Natural killer cell treated with Interleukin-12 subunit alpha and Interleukin-12 subunit beta and Interleukin-15 and Interleukin-18, amount 100 ng/mL, for 72 hours (primary cell): Measurements from ENCODE around the gene FAM76A. TPM values are rescaled to one million over a fixed set of nuclear protein-coding genes. Genes with fewer than 3 reads are reported as not detected.
A peak's percentile ranks its signal among the peaks of the same experiment; 100 is the strongest.

Experiments used
- ATAC-seq, 2 donors: fragments of 150-1000 bp; cut with Tn5 transposase in 1 of 2; sonication (Bioruptor Pico), chemical (Tn5 transposase) in 1 of 2; 2 replicates each; pipeline ENCODE4 v1.10.0; 2021
- DNase-seq: peaks from one replicate; pipeline ENCODE4 v3.0.0; 2022; ENCODE audit warnings: low spot score
- H3K27ac Mint-ChIP-seq, 2 donors: 1 replicate in 1 of 2; 2 replicates in 1 of 2; pipeline ENCODE4 v1.8.0; 2022; ENCODE audit warnings: mixed read lengths in 2 of 2, mild to moderate bottlenecking in 1 of 2, moderate library complexity in 1 of 2
- H3K27me3 Mint-ChIP-seq, 2 donors: 1 replicate in 1 of 2; 2 replicates in 1 of 2; pipeline ENCODE4 v1.8.0; 2022; ENCODE audit warnings: mixed read lengths in 2 of 2
- H3K36me3 Mint-ChIP-seq: one replicate; pipeline ENCODE4 v1.8.0; 2022; ENCODE audit warnings: mixed read lengths
- H3K4me1 Mint-ChIP-seq, 2 donors: 1 replicate in 1 of 2; 2 replicates in 1 of 2; pipeline ENCODE4 v1.8.0; 2022; ENCODE audit warnings: low read depth in 2 of 2, mixed read lengths in 2 of 2, mild to moderate bottlenecking in 1 of 2
- H3K4me3 Mint-ChIP-seq: one replicate; pipeline ENCODE4 v1.8.0; 2022; ENCODE audit warnings: mixed read lengths
- H3K9me3 Mint-ChIP-seq: 2 replicates; pipeline ENCODE4 v1.8.0; 2022; ENCODE audit warnings: mixed read lengths
- total RNA-seq, 2 donors: library from RNA; stranded (reverse); gene quantifications; one replicate each; pipeline ENCODE4 v1.2.3, GENCODE V29; 2022

FAM76A gene
- total RNA-seq, 2 donors from 2014 or later = 9.4 to 11.4 TPM

DNA sequence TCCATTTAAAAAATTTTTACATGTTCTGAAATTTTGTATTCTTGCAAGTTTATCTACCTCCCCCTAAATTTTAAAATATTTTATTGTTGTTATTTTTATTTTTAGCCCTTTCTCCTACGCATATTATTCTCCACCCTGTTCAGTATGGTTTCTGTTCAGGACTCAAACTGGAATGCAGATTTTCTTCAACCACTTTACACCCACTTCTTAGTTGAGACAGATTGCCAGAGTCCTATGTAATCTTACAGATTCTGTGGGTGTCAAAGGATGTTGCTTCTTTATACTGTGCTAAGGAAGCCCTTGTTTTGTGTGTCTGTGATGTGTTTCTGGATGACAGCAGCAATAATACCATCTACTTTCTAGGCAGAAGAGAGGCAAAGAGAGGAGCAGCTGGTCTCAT, 84.1 kb downstream of the FAM76A start:
- peaks cover 3 to 8% of the 10 kb centered on the region in 2 donors for H3K4me1 Mint-ChIP-seq
- no peak overlapping the region for H3K4me3 Mint-ChIP-seq
- DNase-seq (no peak), ATAC-seq (no peak)
- H3K9me3 Mint-ChIP-seq = no peaks in the 10 kb centered on the region
- H3K27ac Mint-ChIP-seq = no peak overlapping the region
- no peaks in the 10 kb centered on the region for H3K27me3 Mint-ChIP-seq
- H3K36me3 Mint-ChIP-seq = peaks cover 10% of the 10 kb centered on the region

GRCh38 chr1:27811741-27812500, 86.2 kb downstream of the FAM76A start:
- H3K27me3 Mint-ChIP-seq = no peaks in the 10 kb centered on the region
- peak overlapping the region in 1 of 2 donors; percentile 2 for H3K27ac Mint-ChIP-seq
- no peaks in the 10 kb centered on the region for H3K9me3 Mint-ChIP-seq
- H3K36me3 Mint-ChIP-seq = peaks cover 5% of the 10 kb centered on the region
- DNase-seq = no peak
- peak in 1 of 2 donors; percentile 43 for ATAC-seq
- no peak overlapping the region for H3K4me3 Mint-ChIP-seq
- H3K4me1 Mint-ChIP-seq = peaks cover 2 to 6% of the 10 kb centered on the region in 2 donors

Other genes starting within 250 kb of the FAM76A start
- 100 to 1,000 TPM in 1 of 2 donors, 10 to 100 TPM in 1; 97.7 to 110 TPM for gene WASF2, start 235.8 kb upstream of the FAM76A start, total RNA-seq
- 10 to 100 TPM; 38.8 to 42.9 TPM for gene AHDC1, start 121.8 kb upstream of the FAM76A start, total RNA-seq
- gene FGR, start 90.8 kb upstream of the FAM76A start, total RNA-seq = 10 to 100 TPM; 14.2 to 60.0 TPM
- gene IFI6, start 53.8 kb upstream of the FAM76A start, total RNA-seq = 10 to 100 TPM; 42.8 to 45.4 TPM
- 10 to 100 TPM; 47.9 to 50.2 TPM for gene STX12, start 47.3 kb downstream of the FAM76A start, total RNA-seq
- 10 to 100 TPM; 65.1 to 69.7 TPM for gene PPP1R8, start 104.8 kb downstream of the FAM76A start, total RNA-seq
- 10 to 100 TPM; 38.4 to 51.9 TPM for gene THEMIS2, start 146.6 kb downstream of the FAM76A start, total RNA-seq
- 10 to 100 TPM; 54.7 to 79.8 TPM for gene RPA2, start 188.6 kb downstream of the FAM76A start, total RNA-seq
- gene SMPDL3B, start 209.0 kb downstream of the FAM76A start, total RNA-seq = under 1 TPM; 0.33 to 0.95 TPM
- gene XKR8, start 234.0 kb downstream of the FAM76A start, total RNA-seq = 1 to 10 TPM; 7.1 to 9.6 TPM